ENCODE measurements around the gene ETS1. TPM values are rescaled to one million over a fixed set of nuclear protein-coding genes. Genes with fewer than 3 reads are reported as not detected.

The ETS1 gene
- total RNA-seq, 4 donors from 2014 or later: 46.3 to 70.6 (median 57.6) TPM

- H3K4me3 ChIP-seq: no peak overlapping the region
- H3K4me1 ChIP-seq: peaks cover 0 to 4% (median 0%) of the 10 kb centered on the region in 4 donors
- 71 to 74% methylated on average over 11 of the region's 11 CpGs for whole genome bisulfite sequencing, 2 donors
- TF ChIP-seq POLR2A (IDR thresholded peaks at IDR 0.05) (no peak), CTCF (IDR thresholded peaks at IDR 0.05) (no peak), EP300 (IDR thresholded peaks at IDR 0.05) (no peak)
- no peaks in the 10 kb centered on the region for H3K27me3 ChIP-seq
- no peaks in the 10 kb centered on the region for H3K36me3 ChIP-seq
- no peaks in the 10 kb centered on the region for H3K9me3 ChIP-seq
- DNase-seq (ENCODE audit: low spot score in 2 of 2): no peak
- no peak overlapping the region for H3K27ac ChIP-seq
These were observed 27.7 kb upstream of the ETS1 start for GRCh38 chr11:128615076-128615475.

GRCh38 chr11:128614026-128614425 is 26.7 kb upstream of the ETS1 start:
- no peaks in the 10 kb centered on the region for H3K36me3 ChIP-seq
- no peaks in the 10 kb centered on the region for H3K27me3 ChIP-seq
- H3K9me3 ChIP-seq: no peaks in the 10 kb centered on the region
- H3K4me3 ChIP-seq: no peak overlapping the region
- peaks cover 0 to 12% (median 0%) of the 10 kb centered on the region in 4 donors for H3K4me1 ChIP-seq
- TF ChIP-seq POLR2A (IDR thresholded peaks at IDR 0.05) (no peak), EP300 (IDR thresholded peaks at IDR 0.05) (no peak), CTCF (IDR thresholded peaks at IDR 0.05) (no peak)
- 94 to 96% methylated on average over 6 of the region's 6 CpGs for WGBS, 2 donors
- no peak for DNase-seq (ENCODE audit: low spot score in 2 of 2)
- H3K27ac ChIP-seq: no peak overlapping the region

- peaks cover 0 to 12% (median 0%) of the 10 kb centered on the region in 4 donors for H3K4me1 ChIP-seq
- 96 to 97% methylated on average over 6 to 8 of the region's 8 CpGs for WGBS, 2 donors
- no peak overlapping the region for H3K27ac ChIP-seq
- H3K36me3 ChIP-seq: no peaks in the 10 kb centered on the region
- no peak for DNase-seq (ENCODE audit: low spot score in 2 of 2)
- no peak for TF ChIP-seq POLR2A (IDR thresholded peaks at IDR 0.05)
- no peak for TF ChIP-seq EP300 (IDR thresholded peaks at IDR 0.05)
- TF ChIP-seq CTCF (IDR thresholded peaks at IDR 0.05): no peak
- no peaks in the 10 kb centered on the region for H3K27me3 ChIP-seq
- H3K9me3 ChIP-seq: no peaks in the 10 kb centered on the region
- H3K4me3 ChIP-seq: no peak overlapping the region
These were observed 26.1 kb upstream of the ETS1 start for GRCh38 chr11:128613300-128613995.

GRCh38 chr11:128610721-128611617 is 23.6 kb upstream of the ETS1 start:
- 54 to 65% methylated on average over 17 to 18 of the region's 18 CpGs for WGBS, 2 donors
- Histone ChIP-seq H3K4me3 (no peak overlapping the region), H3K9me3 (no peaks in the 10 kb centered on the region), H3K36me3 (no peaks in the 10 kb centered on the region), H3K27me3 (no peaks in the 10 kb centered on the region), H3K4me1 (peaks cover 0 to 12% (median 0%) of the 10 kb centered on the region in 4 donors), H3K27ac (peak overlapping the region in 1 of 4 donors; percentile 60)
- DNase-seq (ENCODE audit: low spot score in 2 of 2): no peak
- TF ChIP-seq POLR2A (IDR thresholded peaks at IDR 0.05) (no peak), EP300 (IDR thresholded peaks at IDR 0.05) (no peak), CTCF (IDR thresholded peaks at IDR 0.05) (no peak)

- WGBS, 2 donors: 85 to 91% methylated on average over 6 of the region's 6 CpGs
- H3K36me3 ChIP-seq: no peaks in the 10 kb centered on the region
- H3K9me3 ChIP-seq: no peaks in the 10 kb centered on the region
- H3K4me3 ChIP-seq: no peak overlapping the region
- DNase-seq (ENCODE audit: low spot score in 2 of 2): no peak
- no peaks in the 10 kb centered on the region for H3K27me3 ChIP-seq
- H3K27ac ChIP-seq: no peak overlapping the region
- peaks cover 0 to 12% (median 0%) of the 10 kb centered on the region in 4 donors for H3K4me1 ChIP-seq
- no peak for TF ChIP-seq CTCF (IDR thresholded peaks at IDR 0.05)
- no peak for TF ChIP-seq EP300 (IDR thresholded peaks at IDR 0.05)
- TF ChIP-seq POLR2A (IDR thresholded peaks at IDR 0.05): no peak
These were observed 22.4 kb upstream of the ETS1 start for GRCh38 chr11:128609785-128610184.
